GM08714 (cell line): Measurements from ENCODE around the gene CCNC.
A peak's percentile ranks its signal among the peaks of the same experiment; 100 is the strongest.

Source experiments
- H3K4me3 ChIP-seq: fragments of 200-500 bp; sonication (Bioruptor generic); 2 replicates; pipeline ENCODE4 v1.5.1; 2014; ENCODE audit warnings: mild to moderate bottlenecking, low read length, inconsistent platforms
- ZNF274 ChIP-seq: IDR thresholded peaks from 2 replicates; pipeline ENCODE4 v1.6.1; 2012; ENCODE audit warnings: mild to moderate bottlenecking, low read depth, low read length

CCNC gene

GRCh38 chr6:99568103-99568933 lies at the start of gene CCNC:
Gene CCNC, minus strand, starts transcription at chr6:99568660. Its CDS starts 133 bp downstream, at chr6:99568527.
- H3K4me3 ChIP-seq: peak within 1 kb of the TSS; percentile 85

GRCh38 chr6:99617131-99617530 lies 48.7 kb upstream of the CCNC start:
- no peak for TF ChIP-seq ZNF274
- H3K4me3 ChIP-seq: no peak overlapping the region

More at GRCh38 chr6:99568103-99568933, at the start of gene CCNC:
- TF ChIP-seq ZNF274: no peak

GRCh38 chr6:99614430-99615186 lies 46.1 kb upstream of the CCNC start:
- H3K4me3 ChIP-seq: peak overlapping the region; percentile 52; the same call in 1 of the 2 replicates
- TF ChIP-seq ZNF274: no peak

GRCh38 chr6:99613705-99614429 lies 45.4 kb upstream of the CCNC start:
- peak overlapping the region; percentile 52; the same call in 1 of the 2 replicates for H3K4me3 ChIP-seq
- TF ChIP-seq ZNF274: no peak

GRCh38 chr6:99613409-99613704 lies 44.9 kb upstream of the CCNC start:
- H3K4me3 ChIP-seq: peak overlapping the region; percentile 52; the same call in 1 of the 2 replicates
- no peak for TF ChIP-seq ZNF274

GRCh38 chr6:99612551-99613408 lies 44.3 kb upstream of the CCNC start:
- H3K4me3 ChIP-seq: peak overlapping the region; percentile 52; the same call in 1 of the 2 replicates
- TF ChIP-seq ZNF274: no peak

- H3K4me3 ChIP-seq: no peak overlapping the region
Observed at GRCh38 chr6:99611148-99611547, 42.7 kb upstream of the CCNC start.

GRCh38 chr6:99609905-99610489 lies 41.5 kb upstream of the CCNC start:
- no peak for TF ChIP-seq ZNF274
- no peak overlapping the region for H3K4me3 ChIP-seq

More at GRCh38 chr6:99611148-99611547, 42.7 kb upstream of the CCNC start:
- TF ChIP-seq ZNF274: no peak

GRCh38 chr6:99608886-99609482 lies 40.5 kb upstream of the CCNC start:
- no peak overlapping the region for H3K4me3 ChIP-seq
- no peak for TF ChIP-seq ZNF274

- no peak for TF ChIP-seq ZNF274
- no peak overlapping the region for H3K4me3 ChIP-seq
Observed at GRCh38 chr6:99608059-99608885, 39.8 kb upstream of the CCNC start.

- no peak overlapping the region for H3K4me3 ChIP-seq
- no peak for TF ChIP-seq ZNF274
Observed at GRCh38 chr6:99607416-99608036, 39.1 kb upstream of the CCNC start.

GRCh38 chr6:99606656-99607415 lies 38.4 kb upstream of the CCNC start, which contains the start of gene PRDM13:
Gene PRDM13, plus strand, starts transcription at chr6:99606833. Its CDS starts 202 bp downstream, at chr6:99607035.
- no peak within 1 kb of the TSS for H3K4me3 ChIP-seq
- TF ChIP-seq ZNF274: no peak
